K562 (cell line): ENCODE measurements around the gene TMC8. TPM values are rescaled to one million over a fixed set of nuclear protein-coding genes. Genes with fewer than 3 reads are reported as not detected.
A peak's percentile ranks its signal among the peaks of the same experiment; 100 is the strongest.

Experiments used
- BRF1 ChIP-seq: IDR thresholded peaks from 3 replicates; pipeline ENCODE4 v1.6.1; 2011; ENCODE audit warnings: borderline replicate concordance, mild to moderate bottlenecking; ENCODE audit not compliant: insufficient read length; ENCODE audit errors: extremely low read depth
- CBFA2T2 ChIP-seq: fragments of 450-650 bp; conservative IDR thresholded peaks from 2 replicates; pipeline ENCODE4 v1.6.1; 2017; ENCODE audit warnings: mild to moderate bottlenecking
- DNMT1 ChIP-seq: fragments of 450-650 bp; IDR thresholded peaks from 2 replicates; pipeline ENCODE4 v1.6.1; 2016; ENCODE audit warnings: antibody characterized with exemption, mild to moderate bottlenecking
- ELF1 ChIP-seq: fragments of 200-800 bp; sonication (Bioruptor generic); IDR thresholded peaks from 2 replicates; pipeline ENCODE4 v1.6.1; 2016; ENCODE audit warnings: missing genetic modification characterization, missing compliant biosample characterization
- MBD2 ChIP-seq: sonication (generic); IDR thresholded peaks from 2 replicates; pipeline ENCODE4 v1.6.1; 2016; ENCODE audit warnings: low read depth, borderline replicate concordance
- ZKSCAN8 ChIP-seq: fragments of 200-800 bp; sonication (Bioruptor generic); IDR thresholded peaks from 2 replicates; pipeline ENCODE4 v1.6.1; 2016; ENCODE audit warnings: missing genetic modification characterization, missing compliant biosample characterization
- ZNF561 ChIP-seq: fragments of 450-650 bp; formaldehyde crosslinking; conservative IDR thresholded peaks from 2 replicates; pipeline ENCODE4 v1.4.0; 2020; ENCODE audit warnings: mild to moderate bottlenecking, moderate library complexity
- polyA plus RNA-seq, 8 experiments: library from polyadenylated mRNA; depleted of rRNA in 4 of 8; stranded (reverse) in 5 of 8; unstranded in 3 of 8; fragments of >200 nt; fragmentation: Nextera tagmentation in 2 of 8; fragmentation: Illumina TruSeq in 1 of 8; extraction: Ambion mirVana in 2 of 8; extraction: Trizol in 1 of 8; gene quantifications; 2 replicates each; pipeline versions ENCODE4 v1.2.1 to v1.2.3, GENCODE V29; 2011 to 2014; ENCODE audit warnings: inconsistent platforms in 1 of 8, missing spikeins in 1 of 8
- total RNA-seq, 7 experiments: library from RNA; depleted of rRNA in 6 of 7; stranded (reverse); fragments of >200 nt in 6 of 7; fragmentation: Illumina TruSeq in 2 of 7; extraction: Trizol in 2 of 7; gene quantifications; 2 replicates each; pipeline versions ENCODE4 v1.2.1 to v1.2.3, GENCODE V29; 2011 to 2021; ENCODE audit warnings: low replicate concordance in 1 of 7
- TF ChIP-seq, protein P1 (sequence below), 2 experiments: fragments of 450-650 bp; IDR thresholded peaks; 2 replicates each; pipeline ENCODE4 v1.6.1; 2016; ENCODE audit warnings: mild to moderate bottlenecking in 2 of 2, borderline replicate concordance in 1 of 2, low read depth in 1 of 2, moderate library complexity in 1 of 2
- TF ChIP-seq, protein P2 (sequence below): sonication (generic); formaldehyde crosslinking; IDR thresholded peaks from 2 replicates; pipeline ENCODE4 v1.8.0; 2022; ENCODE audit warnings: missing genetic modification reagents, mild to moderate bottlenecking, borderline replicate concordance

The TMC8 gene
- total and polyA plus RNA-seq, 9 of the 15 experiments (the other 6 are each of a cell fraction or from before 2014, with no cell fraction given) = 0.13 to 10.9 (median 2.8) TPM

DNA sequence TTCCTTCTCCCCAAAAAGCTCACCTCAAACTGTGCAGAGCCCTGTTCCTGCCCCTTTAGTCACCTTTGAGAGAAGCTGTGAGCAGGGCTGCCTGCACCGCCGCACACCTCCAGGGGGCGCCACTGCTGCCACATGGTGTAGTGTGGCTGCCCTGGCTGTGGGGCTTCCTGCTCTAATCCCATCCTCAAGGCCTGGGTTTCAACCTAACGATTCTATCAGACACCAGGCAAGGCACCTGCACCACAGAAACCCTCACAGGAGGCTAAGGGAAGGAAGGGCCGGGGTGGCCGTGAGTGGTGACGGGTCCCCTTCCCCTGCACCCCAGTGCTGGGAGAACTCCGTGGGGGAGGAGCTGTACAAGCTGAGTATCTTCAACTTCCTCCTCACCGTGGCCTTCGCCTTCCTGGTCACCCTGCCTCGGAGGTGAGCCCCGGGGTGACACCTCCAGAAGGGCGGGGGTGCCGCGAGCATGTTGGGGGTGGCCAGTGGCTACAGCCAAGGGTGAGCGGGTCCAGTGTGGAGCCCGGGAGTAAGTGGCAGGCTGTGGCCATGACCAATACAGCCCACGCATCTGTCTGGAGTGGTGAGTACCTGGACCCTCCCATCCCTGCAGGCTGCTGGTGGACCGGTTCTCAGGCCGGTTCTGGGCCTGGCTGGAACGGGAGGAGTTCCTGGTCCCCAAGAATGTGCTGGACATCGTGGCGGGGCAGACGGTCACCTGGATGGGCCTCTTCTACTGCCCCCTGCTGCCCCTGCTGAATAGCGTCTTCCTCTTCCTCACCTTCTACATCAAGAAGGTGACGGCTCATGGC, 7.0 kb downstream of the TMC8 start (continued):
- TF ChIP-seq, protein P1, sequence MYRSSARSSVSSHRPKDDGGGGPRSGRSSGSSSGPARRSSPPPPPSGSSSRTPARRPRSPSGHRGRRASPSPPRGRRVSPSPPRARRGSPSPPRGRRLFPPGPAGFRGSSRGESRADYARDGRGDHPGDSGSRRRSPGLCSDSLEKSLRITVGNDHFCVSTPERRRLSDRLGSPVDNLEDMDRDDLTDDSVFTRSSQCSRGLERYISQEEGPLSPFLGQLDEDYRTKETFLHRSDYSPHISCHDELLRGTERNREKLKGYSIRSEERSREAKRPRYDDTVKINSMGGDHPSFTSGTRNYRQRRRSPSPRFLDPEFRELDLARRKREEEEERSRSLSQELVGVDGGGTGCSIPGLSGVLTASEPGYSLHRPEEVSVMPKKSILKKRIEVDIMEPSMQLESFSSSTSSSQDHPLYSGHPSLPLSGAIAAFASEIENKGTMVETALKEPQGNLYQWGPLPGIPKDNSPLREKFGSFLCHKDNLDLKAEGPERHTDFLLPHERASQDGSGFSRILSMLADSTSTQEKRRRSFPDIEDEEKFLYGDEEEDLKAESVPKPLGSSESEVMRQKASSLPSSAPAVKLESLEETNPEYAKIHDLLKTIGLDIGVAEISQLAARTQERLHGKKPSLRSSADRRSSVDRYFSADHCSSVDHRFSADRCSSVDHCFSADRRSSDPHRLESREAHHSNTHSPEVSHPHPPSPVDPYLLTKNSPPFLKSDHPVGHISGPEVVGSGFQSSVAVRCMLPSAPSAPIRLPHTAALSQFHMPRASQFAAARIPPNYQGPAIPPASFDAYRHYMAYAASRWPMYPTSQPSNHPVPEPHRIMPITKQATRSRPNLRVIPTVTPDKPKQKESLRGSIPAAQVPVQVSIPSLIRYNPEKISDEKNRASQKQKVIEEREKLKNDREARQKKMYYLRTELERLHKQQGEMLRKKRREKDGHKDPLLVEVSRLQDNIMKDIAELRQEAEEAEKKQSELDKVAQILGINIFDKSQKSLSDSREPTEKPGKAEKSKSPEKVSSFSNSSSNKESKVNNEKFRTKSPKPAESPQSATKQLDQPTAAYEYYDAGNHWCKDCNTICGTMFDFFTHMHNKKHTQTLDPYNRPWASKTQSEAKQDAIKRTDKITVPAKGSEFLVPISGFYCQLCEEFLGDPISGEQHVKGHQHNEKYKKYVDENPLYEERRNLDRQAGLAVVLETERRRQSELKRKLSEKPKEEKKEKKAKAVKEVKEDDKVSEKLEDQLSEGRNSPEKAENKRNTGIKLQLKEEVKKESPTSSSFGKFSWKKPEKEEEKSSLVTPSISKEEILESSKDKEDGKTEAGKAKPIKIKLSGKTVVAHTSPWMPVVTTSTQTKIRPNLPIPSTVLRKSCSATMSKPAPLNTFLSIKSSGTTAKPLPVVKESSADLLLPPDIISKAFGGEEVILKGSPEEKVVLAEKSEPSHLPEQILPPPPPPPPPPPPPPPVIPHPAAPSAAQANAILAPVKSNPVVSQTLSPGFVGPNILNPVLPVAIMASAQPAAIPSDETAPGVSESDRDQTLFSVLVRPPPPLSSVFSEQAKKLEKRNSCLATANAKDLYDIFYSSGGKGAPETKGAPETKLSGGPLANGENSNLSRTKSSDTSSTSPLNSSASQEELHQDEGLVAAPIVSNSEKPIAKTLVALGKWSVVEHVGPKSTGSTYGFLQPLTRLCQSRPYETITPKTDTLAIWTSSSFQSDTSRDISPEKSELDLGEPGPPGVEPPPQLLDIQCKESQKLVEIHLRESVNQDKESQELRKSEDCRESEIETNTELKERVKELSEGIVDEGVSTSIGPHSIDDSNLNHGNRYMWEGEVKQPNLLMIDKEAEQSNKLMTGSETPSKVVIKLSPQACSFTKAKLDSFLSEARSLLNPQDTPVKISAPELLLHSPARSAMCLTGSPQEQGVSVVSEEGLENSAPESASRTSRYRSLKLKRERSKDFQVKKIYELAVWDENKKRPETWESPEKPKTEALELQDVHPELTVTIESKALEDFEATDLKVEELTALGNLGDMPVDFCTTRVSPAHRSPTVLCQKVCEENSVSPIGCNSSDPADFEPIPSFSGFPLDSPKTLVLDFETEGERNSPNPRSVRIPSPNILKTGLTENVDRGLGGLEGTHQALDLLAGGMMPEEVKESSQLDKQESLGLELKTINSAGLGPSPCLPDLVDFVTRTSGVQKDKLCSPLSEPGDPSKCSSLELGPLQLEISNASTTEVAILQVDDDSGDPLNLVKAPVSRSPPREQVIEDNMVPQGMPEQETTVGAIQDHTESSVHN (IDR thresholded peaks at IDR 0.05; ENCODE audit: borderline replicate concordance in 1 of 2, low read depth in 1 of 2) = no peak
- no peak for TF ChIP-seq ZNF561 (CRISPR knock-in tag)
- TF ChIP-seq, protein P2, sequence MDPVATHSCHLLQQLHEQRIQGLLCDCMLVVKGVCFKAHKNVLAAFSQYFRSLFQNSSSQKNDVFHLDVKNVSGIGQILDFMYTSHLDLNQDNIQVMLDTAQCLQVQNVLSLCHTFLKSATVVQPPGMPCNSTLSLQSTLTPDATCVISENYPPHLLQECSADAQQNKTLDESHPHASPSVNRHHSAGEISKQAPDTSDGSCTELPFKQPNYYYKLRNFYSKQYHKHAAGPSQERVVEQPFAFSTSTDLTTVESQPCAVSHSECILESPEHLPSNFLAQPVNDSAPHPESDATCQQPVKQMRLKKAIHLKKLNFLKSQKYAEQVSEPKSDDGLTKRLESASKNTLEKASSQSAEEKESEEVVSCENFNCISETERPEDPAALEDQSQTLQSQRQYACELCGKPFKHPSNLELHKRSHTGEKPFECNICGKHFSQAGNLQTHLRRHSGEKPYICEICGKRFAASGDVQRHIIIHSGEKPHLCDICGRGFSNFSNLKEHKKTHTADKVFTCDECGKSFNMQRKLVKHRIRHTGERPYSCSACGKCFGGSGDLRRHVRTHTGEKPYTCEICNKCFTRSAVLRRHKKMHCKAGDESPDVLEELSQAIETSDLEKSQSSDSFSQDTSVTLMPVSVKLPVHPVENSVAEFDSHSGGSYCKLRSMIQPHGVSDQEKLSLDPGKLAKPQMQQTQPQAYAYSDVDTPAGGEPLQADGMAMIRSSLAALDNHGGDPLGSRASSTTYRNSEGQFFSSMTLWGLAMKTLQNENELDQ (CRISPR knock-in tag) = no peak
- no peak for TF ChIP-seq DNMT1
- TF ChIP-seq ELF1 (tag) = peak; percentile 52
- TF ChIP-seq BRF1 = no peak
- no peak for TF ChIP-seq ZKSCAN8 (CRISPR knock-in tag)
- no peak for TF ChIP-seq CBFA2T2
- no peak for TF ChIP-seq MBD2
- TF ChIP-seq, all 486 proteins: peak for 125
